ENCODE results near the gene GJB5. TPM values are rescaled to one million over a fixed set of nuclear protein-coding genes. Genes with fewer than 3 reads are reported as not detected.

GJB5 gene
- total RNA-seq, 1 experiment from 2014 or later = 18.1 TPM

DNA sequence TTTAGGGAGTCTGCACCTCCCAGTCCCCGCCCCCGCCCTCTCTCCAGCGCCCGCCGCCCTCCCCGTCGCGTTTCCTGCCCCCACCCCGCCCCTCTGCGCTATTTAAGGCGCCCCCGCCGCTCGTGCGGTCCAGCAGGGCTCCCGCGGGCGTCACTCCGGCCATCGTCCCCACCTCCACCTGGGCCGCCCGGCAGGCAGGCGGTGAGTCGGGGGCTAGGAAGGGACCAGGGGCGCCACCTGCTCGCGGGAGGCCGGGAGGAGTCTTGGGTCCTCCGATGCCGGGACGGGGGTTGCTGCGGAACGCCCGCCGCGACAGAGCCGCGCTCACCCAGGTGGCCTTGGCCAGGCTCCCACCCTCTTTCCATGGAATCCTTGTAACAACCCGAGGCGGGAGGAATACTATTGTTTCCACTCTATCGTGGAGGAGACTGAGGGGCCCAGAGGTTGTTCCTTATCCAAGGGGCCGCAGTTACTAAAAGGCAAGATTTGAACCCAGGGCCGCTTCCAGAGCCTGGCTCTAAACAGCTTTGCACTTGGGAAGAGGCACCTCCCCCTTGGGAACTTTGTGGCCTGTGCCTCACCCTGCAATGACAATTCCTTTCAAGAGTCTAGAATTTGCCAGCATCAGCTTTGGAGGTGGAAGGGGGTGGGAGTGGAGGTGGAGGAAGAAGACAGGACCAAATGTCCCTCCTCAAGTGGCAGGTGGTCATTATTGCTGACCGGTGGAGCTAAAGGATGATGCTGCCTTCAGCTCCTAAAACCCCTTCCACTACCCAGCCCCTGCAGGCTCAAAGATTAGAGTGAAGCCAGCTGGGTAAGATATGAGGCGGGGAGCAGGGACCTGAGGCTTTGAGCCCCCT, 38.3 kb downstream of the GJB5 start, which contains the start of gene GJA4:
TSS of gene GJA4 (plus strand) at position 132 of the 860 bp plus-strand sequence. CDS start 1,215 bp downstream, outside the sequence.
- ChIA-PET CTCF (no interaction called here), POLR2A (ENCODE audit: unreplicated experiment) (no interaction called here)
- Histone ChIP-seq H3K9me3 (ENCODE audit: insufficient read depth, low read depth) (no peaks in the 10 kb centered on the region), H2AFZ (no peak within 1 kb of the TSS), H3K27me3 (ENCODE audit: insufficient read depth, low read depth) (peaks cover 5% of the 10 kb centered on the region), H3F3A (ENCODE audit: insufficient read depth, low read depth) (no peaks in the 10 kb centered on the region; the same call in 1 of the 2 replicates), H3K9me2 (ENCODE audit: insufficient read depth) (no peaks in the 10 kb centered on the region), H4K20me1 (ENCODE audit: insufficient read depth) (no peaks in the 10 kb centered on the region), H3K36me3 (ENCODE audit: low read depth) (no peaks in the 10 kb centered on the region), H3K4me1 (replicated peaks; ENCODE audit: insufficient read depth) (no peaks in the 10 kb centered on the region), H3K27ac (no peak within 1 kb of the TSS), H3K4me2 (no peak within 1 kb of the TSS), H3K79me2 (ENCODE audit: low read depth) (no peaks in the 10 kb centered on the region), H3K4me3 (no peak within 1 kb of the TSS)
- TF ChIP-seq EZH2 (IDR thresholded peaks at IDR 0.05; ENCODE audit: low read depth) = no peak
- TF ChIP-seq, protein P1, sequence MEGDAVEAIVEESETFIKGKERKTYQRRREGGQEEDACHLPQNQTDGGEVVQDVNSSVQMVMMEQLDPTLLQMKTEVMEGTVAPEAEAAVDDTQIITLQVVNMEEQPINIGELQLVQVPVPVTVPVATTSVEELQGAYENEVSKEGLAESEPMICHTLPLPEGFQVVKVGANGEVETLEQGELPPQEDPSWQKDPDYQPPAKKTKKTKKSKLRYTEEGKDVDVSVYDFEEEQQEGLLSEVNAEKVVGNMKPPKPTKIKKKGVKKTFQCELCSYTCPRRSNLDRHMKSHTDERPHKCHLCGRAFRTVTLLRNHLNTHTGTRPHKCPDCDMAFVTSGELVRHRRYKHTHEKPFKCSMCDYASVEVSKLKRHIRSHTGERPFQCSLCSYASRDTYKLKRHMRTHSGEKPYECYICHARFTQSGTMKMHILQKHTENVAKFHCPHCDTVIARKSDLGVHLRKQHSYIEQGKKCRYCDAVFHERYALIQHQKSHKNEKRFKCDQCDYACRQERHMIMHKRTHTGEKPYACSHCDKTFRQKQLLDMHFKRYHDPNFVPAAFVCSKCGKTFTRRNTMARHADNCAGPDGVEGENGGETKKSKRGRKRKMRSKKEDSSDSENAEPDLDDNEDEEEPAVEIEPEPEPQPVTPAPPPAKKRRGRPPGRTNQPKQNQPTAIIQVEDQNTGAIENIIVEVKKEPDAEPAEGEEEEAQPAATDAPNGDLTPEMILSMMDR (conservative IDR thresholded peaks at IDR 0.05) = no peak
- BruUV-seq (replicated peaks) = no TSS peak
- DNase-seq = no peak
- intact Hi-C loops (cut with micrococcal nuclease; ENCODE audit: unreplicated experiment) = no loop called here

DNA sequence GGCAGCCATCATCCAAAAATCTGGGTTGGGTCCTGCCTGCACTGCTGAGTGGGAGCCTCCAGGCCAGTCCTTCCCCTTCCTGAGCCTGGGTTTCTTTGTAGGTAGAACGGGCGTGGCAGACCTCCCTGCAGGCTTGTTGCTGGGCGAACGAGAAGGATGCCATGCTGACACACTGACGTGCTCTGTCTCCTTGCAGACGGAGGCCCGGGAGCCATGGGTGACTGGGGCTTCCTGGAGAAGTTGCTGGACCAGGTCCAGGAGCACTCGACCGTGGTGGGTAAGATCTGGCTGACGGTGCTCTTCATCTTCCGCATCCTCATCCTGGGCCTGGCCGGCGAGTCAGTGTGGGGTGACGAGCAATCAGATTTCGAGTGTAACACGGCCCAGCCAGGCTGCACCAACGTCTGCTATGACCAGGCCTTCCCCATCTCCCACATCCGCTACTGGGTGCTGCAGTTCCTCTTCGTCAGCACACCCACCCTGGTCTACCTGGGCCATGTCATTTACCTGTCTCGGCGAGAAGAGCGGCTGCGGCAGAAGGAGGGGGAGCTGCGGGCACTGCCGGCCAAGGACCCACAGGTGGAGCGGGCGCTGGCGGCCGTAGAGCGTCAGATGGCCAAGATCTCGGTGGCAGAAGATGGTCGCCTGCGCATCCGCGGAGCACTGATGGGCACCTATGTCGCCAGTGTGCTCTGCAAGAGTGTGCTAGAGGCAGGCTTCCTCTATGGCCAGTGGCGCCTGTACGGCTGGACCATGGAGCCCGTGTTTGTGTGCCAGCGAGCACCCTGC, 39.3 kb downstream of the GJB5 start:
- no peak overlapping the region for H3K4me2 ChIP-seq
- H3K36me3 ChIP-seq (ENCODE audit: low read depth) = no peaks in the 10 kb centered on the region
- H3K27me3 ChIP-seq (ENCODE audit: insufficient read depth, low read depth) = peaks cover 7% of the 10 kb centered on the region
- ChIA-PET POLR2A (ENCODE audit: unreplicated experiment) (no interaction called here), CTCF (no interaction called here)
- TF ChIP-seq, protein P1 (conservative IDR thresholded peaks at IDR 0.05) = no peak
- no peak for TF ChIP-seq EZH2 (IDR thresholded peaks at IDR 0.05; ENCODE audit: low read depth)
- DNase-seq = no peak
- H2AFZ ChIP-seq = no peak overlapping the region
- no TSS peak for BruUV-seq (replicated peaks)
- no peaks in the 10 kb centered on the region for H3K79me2 ChIP-seq (ENCODE audit: low read depth)
- H4K20me1 ChIP-seq (ENCODE audit: insufficient read depth) = no peaks in the 10 kb centered on the region
- no peaks in the 10 kb centered on the region for H3K4me1 ChIP-seq (replicated peaks; ENCODE audit: insufficient read depth)
- H3F3A ChIP-seq (ENCODE audit: insufficient read depth, low read depth) = no peaks in the 10 kb centered on the region
- no peaks in the 10 kb centered on the region for H3K9me2 ChIP-seq (ENCODE audit: insufficient read depth)
- intact Hi-C loops (cut with micrococcal nuclease; ENCODE audit: unreplicated experiment) = no loop called here
- no peak overlapping the region for H3K27ac ChIP-seq
- H3K4me3 ChIP-seq = no peak overlapping the region
- no peaks in the 10 kb centered on the region for H3K9me3 ChIP-seq (ENCODE audit: insufficient read depth, low read depth)

DNA sequence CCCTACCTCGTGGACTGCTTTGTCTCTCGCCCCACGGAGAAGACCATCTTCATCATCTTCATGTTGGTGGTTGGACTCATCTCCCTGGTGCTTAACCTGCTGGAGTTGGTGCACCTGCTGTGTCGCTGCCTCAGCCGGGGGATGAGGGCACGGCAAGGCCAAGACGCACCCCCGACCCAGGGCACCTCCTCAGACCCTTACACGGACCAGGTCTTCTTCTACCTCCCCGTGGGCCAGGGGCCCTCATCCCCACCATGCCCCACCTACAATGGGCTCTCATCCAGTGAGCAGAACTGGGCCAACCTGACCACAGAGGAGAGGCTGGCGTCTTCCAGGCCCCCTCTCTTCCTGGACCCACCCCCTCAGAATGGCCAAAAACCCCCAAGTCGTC, 39.9 kb downstream of the GJB5 start:
- no peak overlapping the region for H3K4me2 ChIP-seq
- ChIA-PET CTCF (no interaction called here), POLR2A (ENCODE audit: unreplicated experiment) (no interaction called here)
- no peaks in the 10 kb centered on the region for H3K36me3 ChIP-seq (ENCODE audit: low read depth)
- TF ChIP-seq, protein P1 (conservative IDR thresholded peaks at IDR 0.05) = no peak
- no peak for TF ChIP-seq EZH2 (IDR thresholded peaks at IDR 0.05; ENCODE audit: low read depth)
- H3F3A ChIP-seq (ENCODE audit: insufficient read depth, low read depth) = no peaks in the 10 kb centered on the region
- H3K27ac ChIP-seq = no peak overlapping the region
- peaks cover 7% of the 10 kb centered on the region for H3K27me3 ChIP-seq (ENCODE audit: insufficient read depth, low read depth)
- no peaks in the 10 kb centered on the region for H3K9me2 ChIP-seq (ENCODE audit: insufficient read depth)
- no peaks in the 10 kb centered on the region for H4K20me1 ChIP-seq (ENCODE audit: insufficient read depth)
- no peaks in the 10 kb centered on the region for H3K79me2 ChIP-seq (ENCODE audit: low read depth)
- BruUV-seq (replicated peaks) = no TSS peak
- intact Hi-C loops (cut with micrococcal nuclease; ENCODE audit: unreplicated experiment) = no loop called here
- H3K9me3 ChIP-seq (ENCODE audit: insufficient read depth, low read depth) = no peaks in the 10 kb centered on the region
- no peak overlapping the region for H3K4me3 ChIP-seq
- no peak for DNase-seq
- H2AFZ ChIP-seq = no peak overlapping the region
- H3K4me1 ChIP-seq (replicated peaks; ENCODE audit: insufficient read depth) = no peaks in the 10 kb centered on the region
